ENCODE results near the gene MAP3K7CL.

Gene MAP3K7CL

DNA sequence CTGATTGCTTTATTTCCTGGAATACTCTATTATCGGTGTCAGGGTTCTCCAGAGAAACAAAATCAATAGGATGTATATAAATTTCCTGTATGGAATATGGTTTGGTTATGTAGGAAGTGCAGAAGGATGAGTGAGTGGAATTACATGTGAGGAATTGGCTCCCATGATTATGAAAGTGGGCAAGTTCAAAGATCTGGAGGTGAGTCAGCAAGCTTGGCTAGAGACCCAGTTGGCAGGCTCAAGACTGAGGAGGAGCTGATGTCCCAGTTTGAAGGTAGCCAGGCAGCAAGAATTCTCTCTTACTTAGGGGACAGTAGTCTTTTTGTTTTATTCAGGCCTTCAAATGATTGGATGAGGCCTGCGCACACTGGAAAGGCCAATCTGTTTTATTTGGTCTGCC, 57.5 kb downstream of the MAP3K7CL start:
- Mint-ChIP-seq H3K27ac (no peak overlapping the region), H3K27me3 (no peaks in the 10 kb centered on the region), H3K4me1 (peaks cover 9% of the 10 kb centered on the region), H3K4me3 (no peak overlapping the region), H3K36me3 (ENCODE audit: low read depth) (no peaks in the 10 kb centered on the region), H3K9me3 (no peaks in the 10 kb centered on the region)
- no peak for DNase-seq
- ATAC-seq, result no peak

DNA sequence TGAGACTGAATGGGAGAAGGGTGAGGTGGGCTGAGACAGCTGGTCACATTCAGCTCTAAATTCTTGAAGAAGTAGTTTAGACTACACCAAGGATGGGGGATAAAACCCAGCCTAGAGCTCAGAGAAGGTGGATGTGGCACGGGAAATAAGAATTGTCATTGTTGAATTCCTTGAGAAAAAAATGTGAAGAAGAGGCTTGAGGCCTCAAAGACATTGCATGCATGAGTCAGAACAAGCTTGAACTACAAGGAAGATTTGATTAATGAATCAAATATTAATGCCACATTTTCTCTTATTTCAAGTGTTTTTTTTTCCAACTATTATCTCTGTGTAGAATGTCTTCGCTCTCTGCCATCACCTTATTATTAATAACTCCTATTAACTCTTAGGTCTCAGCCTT, 58.9 kb downstream of the MAP3K7CL start:
- H3K4me3 Mint-ChIP-seq, result no peak overlapping the region
- no peak overlapping the region for H3K27ac Mint-ChIP-seq
- ATAC-seq (no peak), DNase-seq (no peak)
- H3K9me3 Mint-ChIP-seq, result no peaks in the 10 kb centered on the region
- no peaks in the 10 kb centered on the region for H3K36me3 Mint-ChIP-seq (ENCODE audit: low read depth)
- H3K4me1 Mint-ChIP-seq, result peaks cover 11% of the 10 kb centered on the region
- no peaks in the 10 kb centered on the region for H3K27me3 Mint-ChIP-seq

DNA sequence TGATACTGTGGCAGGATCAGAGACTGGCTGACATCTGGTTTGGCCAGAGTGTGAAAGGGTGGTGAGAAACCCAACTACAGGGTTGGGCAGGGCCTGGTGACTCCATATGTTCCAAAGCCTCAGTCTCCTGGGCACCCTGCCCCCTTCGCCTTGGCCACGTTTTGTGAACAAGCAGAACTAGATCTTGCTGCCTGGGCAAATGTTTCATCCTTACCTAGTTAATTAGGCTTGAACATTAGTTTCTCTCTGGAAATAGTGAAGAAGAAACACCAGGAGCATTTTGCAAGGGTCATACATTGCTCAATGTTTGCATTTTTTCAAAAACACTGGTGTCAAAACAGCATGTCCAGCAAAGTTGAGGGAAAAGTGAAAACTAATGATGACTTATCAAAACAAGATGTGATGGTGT, 60.5 kb downstream of the MAP3K7CL start:
- Mint-ChIP-seq H3K27ac (no peak overlapping the region), H3K4me1 (peaks cover 27% of the 10 kb centered on the region), H3K36me3 (ENCODE audit: low read depth) (no peaks in the 10 kb centered on the region), H3K9me3 (no peaks in the 10 kb centered on the region), H3K4me3 (no peak overlapping the region), H3K27me3 (no peaks in the 10 kb centered on the region)
- DNase-seq, result peak; percentile 28
- ATAC-seq, result peak; percentile 88

GRCh38 chr21:29193072-29193471, 62.6 kb downstream of the MAP3K7CL start:
- H3K4me1 Mint-ChIP-seq, result peaks cover 47% of the 10 kb centered on the region
- peaks cover 6% of the 10 kb centered on the region for H3K36me3 Mint-ChIP-seq (ENCODE audit: low read depth)
- H3K27me3 Mint-ChIP-seq, result no peaks in the 10 kb centered on the region
- DNase-seq (no peak), ATAC-seq (no peak)
- no peak overlapping the region for H3K27ac Mint-ChIP-seq
- H3K4me3 Mint-ChIP-seq, result no peak overlapping the region
- peaks cover 5% of the 10 kb centered on the region for H3K9me3 Mint-ChIP-seq

DNA sequence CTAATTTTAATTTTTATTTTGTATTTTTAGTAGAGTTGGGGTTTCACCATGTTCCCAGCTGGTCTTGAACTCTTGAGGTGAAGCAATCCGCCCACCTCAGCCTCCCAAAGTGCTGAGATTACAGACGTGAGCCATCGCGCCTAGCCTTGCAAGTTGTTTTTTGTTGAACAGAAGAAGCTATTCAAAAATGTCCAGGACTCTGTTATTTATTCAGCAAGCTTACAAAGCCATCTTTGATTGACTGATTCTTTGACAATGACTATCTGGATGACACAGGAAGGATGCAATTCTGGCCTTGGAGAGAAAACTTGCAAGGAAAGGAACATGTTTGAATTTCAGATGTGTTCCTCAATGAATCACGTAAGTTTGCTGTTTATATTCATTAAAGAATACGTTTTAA, 63.5 kb downstream of the MAP3K7CL start:
- peaks cover 8% of the 10 kb centered on the region for H3K36me3 Mint-ChIP-seq (ENCODE audit: low read depth)
- H3K27ac Mint-ChIP-seq, result no peak overlapping the region
- peaks cover 47% of the 10 kb centered on the region for H3K4me1 Mint-ChIP-seq
- ATAC-seq (no peak), DNase-seq (no peak)
- no peak overlapping the region for H3K4me3 Mint-ChIP-seq
- no peaks in the 10 kb centered on the region for H3K27me3 Mint-ChIP-seq
- H3K9me3 Mint-ChIP-seq, result peaks cover 10% of the 10 kb centered on the region

DNA sequence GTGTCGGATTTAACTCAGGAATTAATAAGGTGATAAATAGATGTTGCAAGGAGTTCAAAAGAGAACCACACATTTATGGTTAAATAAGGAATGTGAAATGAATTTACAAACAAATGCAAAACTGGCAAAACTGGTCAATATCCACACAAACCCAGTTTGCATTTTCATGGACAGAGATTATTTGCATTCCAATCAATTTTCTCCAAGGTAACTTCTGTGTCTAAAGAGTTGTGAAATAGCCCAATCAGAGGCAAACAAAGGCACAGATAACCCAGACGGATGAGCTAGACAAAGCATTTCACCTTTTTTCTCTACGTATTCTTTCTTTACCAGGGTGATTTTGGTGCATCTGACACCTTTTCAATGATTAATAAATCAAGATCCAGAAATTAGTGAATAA, 63.9 kb downstream of the MAP3K7CL start:
- DNase-seq (no peak), ATAC-seq (no peak)
- peak overlapping the region; percentile 23 for H3K27ac Mint-ChIP-seq
- peaks cover 12% of the 10 kb centered on the region for H3K36me3 Mint-ChIP-seq (ENCODE audit: low read depth)
- H3K9me3 Mint-ChIP-seq, result peaks cover 14% of the 10 kb centered on the region
- H3K4me1 Mint-ChIP-seq, result peaks cover 47% of the 10 kb centered on the region
- no peaks in the 10 kb centered on the region for H3K27me3 Mint-ChIP-seq
- no peak overlapping the region for H3K4me3 Mint-ChIP-seq

GRCh38 chr21:29194847-29195246, 64.4 kb downstream of the MAP3K7CL start:
- DNase-seq (no peak), ATAC-seq (peak; percentile 57)
- H3K36me3 Mint-ChIP-seq (ENCODE audit: low read depth), result peaks cover 12% of the 10 kb centered on the region
- H3K4me3 Mint-ChIP-seq, result no peak overlapping the region
- H3K4me1 Mint-ChIP-seq, result peaks cover 47% of the 10 kb centered on the region
- peak overlapping the region; percentile 94 for H3K27ac Mint-ChIP-seq
- peaks cover 16% of the 10 kb centered on the region for H3K9me3 Mint-ChIP-seq
- no peaks in the 10 kb centered on the region for H3K27me3 Mint-ChIP-seq

DNA sequence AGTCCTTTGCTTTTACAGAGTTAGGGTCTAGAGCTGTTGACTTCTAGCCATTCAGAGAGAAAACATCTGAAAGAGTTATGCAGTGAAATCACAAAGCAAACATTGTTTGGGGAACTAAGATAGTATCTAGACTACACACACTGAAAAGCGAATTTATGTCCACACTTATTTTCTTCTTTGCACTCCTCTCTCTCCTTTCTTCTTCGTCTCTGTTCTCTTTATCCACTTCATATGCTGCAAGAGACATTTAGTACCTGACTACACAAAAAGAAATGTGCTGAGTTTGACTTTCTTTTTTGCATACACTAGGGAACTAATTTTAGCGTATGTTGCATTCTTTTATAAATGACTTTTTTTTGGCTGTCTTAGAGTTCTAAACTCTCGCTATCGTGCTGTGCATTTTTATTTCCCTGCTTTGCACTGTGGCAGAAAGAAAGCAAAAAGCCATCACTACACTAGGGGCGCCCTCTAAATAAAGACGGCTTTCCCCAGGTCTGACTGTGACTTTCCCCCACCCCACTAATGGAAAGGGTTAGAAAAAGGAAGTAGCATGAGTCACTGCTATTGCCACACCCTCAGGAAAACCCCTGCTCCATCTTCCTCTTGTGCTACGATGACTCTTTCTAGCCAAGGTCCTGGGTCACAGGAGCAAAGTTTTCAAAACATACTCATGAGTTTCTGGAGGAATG, 65.7 kb downstream of the MAP3K7CL start:
- Mint-ChIP-seq H3K36me3 (ENCODE audit: low read depth) (peaks cover 16% of the 10 kb centered on the region), H3K9me3 (peaks cover 25% of the 10 kb centered on the region), H3K4me1 (peaks cover 38% of the 10 kb centered on the region), H3K27me3 (no peaks in the 10 kb centered on the region), H3K27ac (peak overlapping the region; percentile 94), H3K4me3 (peak overlapping the region; percentile 77)
- DNase-seq (peak; percentile 73), ATAC-seq (peak; percentile 98)

- Mint-ChIP-seq H3K36me3 (ENCODE audit: low read depth) (peaks cover 17% of the 10 kb centered on the region), H3K27ac (peak overlapping the region; percentile 94), H3K9me3 (peaks cover 31% of the 10 kb centered on the region), H3K4me1 (peaks cover 38% of the 10 kb centered on the region), H3K4me3 (peak overlapping the region; percentile 77), H3K27me3 (no peaks in the 10 kb centered on the region)
- no peak for DNase-seq
- ATAC-seq, result no peak
Measured at GRCh38 chr21:29196670-29197191, 66.3 kb downstream of the MAP3K7CL start.

- Mint-ChIP-seq H3K4me3 (no peak overlapping the region), H3K27me3 (peaks cover 2% of the 10 kb centered on the region), H3K27ac (no peak overlapping the region), H3K36me3 (ENCODE audit: low read depth) (peaks cover 20% of the 10 kb centered on the region), H3K4me1 (peaks cover 25% of the 10 kb centered on the region), H3K9me3 (peaks cover 50% of the 10 kb centered on the region)
- no peak for ATAC-seq
- no peak for DNase-seq
Measured at GRCh38 chr21:29201186-29201585, 70.7 kb downstream of the MAP3K7CL start.

- no peak overlapping the region for H3K27ac Mint-ChIP-seq
- no peak for ATAC-seq
- peaks cover 27% of the 10 kb centered on the region for H3K4me1 Mint-ChIP-seq
- H3K4me3 Mint-ChIP-seq, result no peak overlapping the region
- no peak for DNase-seq
- peaks cover 33% of the 10 kb centered on the region for H3K9me3 Mint-ChIP-seq
- H3K36me3 Mint-ChIP-seq (ENCODE audit: low read depth), result peaks cover 8% of the 10 kb centered on the region
- peaks cover 2% of the 10 kb centered on the region for H3K27me3 Mint-ChIP-seq
Measured at GRCh38 chr21:29205009-29205408, 74.6 kb downstream of the MAP3K7CL start.

- peaks cover 31% of the 10 kb centered on the region for H3K9me3 Mint-ChIP-seq
- ATAC-seq (no peak), DNase-seq (no peak)
- H3K27ac Mint-ChIP-seq, result no peak overlapping the region
- H3K4me1 Mint-ChIP-seq, result peaks cover 29% of the 10 kb centered on the region
- H3K27me3 Mint-ChIP-seq, result peaks cover 2% of the 10 kb centered on the region
- H3K36me3 Mint-ChIP-seq (ENCODE audit: low read depth), result peaks cover 5% of the 10 kb centered on the region
- no peak overlapping the region for H3K4me3 Mint-ChIP-seq
Measured at GRCh38 chr21:29205988-29206387, 75.5 kb downstream of the MAP3K7CL start.

- Mint-ChIP-seq H3K27me3 (peaks cover 2% of the 10 kb centered on the region), H3K36me3 (ENCODE audit: low read depth) (peaks cover 4% of the 10 kb centered on the region), H3K4me3 (no peak overlapping the region), H3K9me3 (peaks cover 26% of the 10 kb centered on the region), H3K4me1 (peaks cover 29% of the 10 kb centered on the region), H3K27ac (no peak overlapping the region)
- DNase-seq (no peak), ATAC-seq (no peak)
Measured at GRCh38 chr21:29206445-29206844, 76.0 kb downstream of the MAP3K7CL start.

DNA sequence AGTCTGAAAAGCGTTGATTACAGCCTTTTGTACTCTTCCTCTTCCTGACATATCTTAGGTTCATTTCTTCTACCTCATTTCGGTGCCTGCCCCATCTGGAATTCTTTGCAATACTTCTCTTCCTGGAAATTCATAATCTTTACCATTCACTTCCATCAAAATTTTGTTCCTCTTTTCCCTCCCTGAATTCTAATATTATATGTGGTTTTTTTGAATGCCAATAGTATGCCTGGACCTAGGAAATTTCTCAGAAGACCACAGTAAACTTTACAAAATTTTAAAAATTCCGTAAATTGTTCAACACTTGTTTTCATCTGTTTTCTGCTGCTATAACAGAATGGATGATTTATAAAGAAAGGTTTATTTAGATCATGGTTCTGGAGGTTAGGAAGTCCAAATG, 76.8 kb downstream of the MAP3K7CL start:
- DNase-seq (no peak), ATAC-seq (no peak)
- Mint-ChIP-seq H3K36me3 (ENCODE audit: low read depth) (peaks cover 2% of the 10 kb centered on the region), H3K4me3 (no peak overlapping the region), H3K4me1 (peaks cover 26% of the 10 kb centered on the region), H3K27ac (no peak overlapping the region), H3K27me3 (peaks cover 2% of the 10 kb centered on the region), H3K9me3 (peaks cover 18% of the 10 kb centered on the region)

DNA sequence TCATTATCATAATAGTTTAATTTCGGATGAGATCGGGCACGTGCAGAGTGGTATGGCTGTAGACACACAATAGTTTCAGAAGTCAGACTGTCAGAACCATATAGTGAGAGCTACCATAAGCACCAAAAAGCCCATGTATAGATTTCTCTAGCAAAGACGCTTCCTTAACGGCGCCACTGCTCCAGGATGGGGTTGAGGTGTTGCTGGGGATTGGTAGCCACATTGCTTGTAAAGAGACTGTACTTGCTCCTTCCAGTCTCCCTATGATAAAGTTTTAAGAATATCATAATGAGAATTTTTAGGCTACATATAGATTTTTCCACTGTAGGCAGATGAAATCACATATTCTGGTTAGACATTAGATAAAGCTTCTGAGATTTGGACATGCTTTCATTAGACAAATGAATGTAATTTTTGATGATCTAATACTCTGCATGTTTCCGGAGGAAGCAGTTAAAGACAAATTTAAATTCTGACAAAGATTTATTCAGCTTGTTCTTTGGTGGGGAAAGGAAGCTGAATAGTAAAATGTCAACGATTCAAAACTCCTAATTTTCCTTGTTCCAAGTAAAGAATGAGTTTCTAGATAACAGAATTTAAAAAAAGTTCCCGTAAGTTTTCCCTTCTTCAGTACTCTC, 77.7 kb downstream of the MAP3K7CL start:
- H3K9me3 Mint-ChIP-seq, result peaks cover 9% of the 10 kb centered on the region
- DNase-seq (no peak), ATAC-seq (peak; percentile 33)
- peak overlapping the region; percentile 42 for H3K27ac Mint-ChIP-seq
- H3K4me3 Mint-ChIP-seq, result no peak overlapping the region
- no peaks in the 10 kb centered on the region for H3K36me3 Mint-ChIP-seq (ENCODE audit: low read depth)
- peaks cover 25% of the 10 kb centered on the region for H3K4me1 Mint-ChIP-seq
- H3K27me3 Mint-ChIP-seq, result peaks cover 2% of the 10 kb centered on the region
